GM19328 (cell line): ENCODE data around the gene GNPTAB.
"Not testable (repeated sequence)": the region's sequence is repeated elsewhere in the genome, so short reads cannot be mapped to it uniquely, and the experiment has no call there.

Experiments used
- ATAC-seq: cut with Tn5 transposase; IDR thresholded peaks from one replicate; pipeline ENCODE4 v1.9.1; 2021; ENCODE audit warnings: mild to moderate bottlenecking, moderate library complexity; ENCODE audit not compliant: unreplicated experiment

Gene GNPTAB

GRCh38 chr12:101830367-101831325 lies at the start of gene GNPTAB:
Gene GNPTAB, minus strand, starts transcription at chr12:101830959. Its CDS starts 284 bp downstream, at chr12:101830675.
- ATAC-seq: peak; percentile 88

GRCh38 chr12:101878243-101878821 lies 47.6 kb upstream of the GNPTAB start:
- no peak for ATAC-seq

GRCh38 chr12:101877806-101878242 lies 47.1 kb upstream of the GNPTAB start:
- ATAC-seq: peak; percentile 12

GRCh38 chr12:101876861-101877805 lies 46.4 kb upstream of the GNPTAB start, which contains the start of gene DRAM1:
Gene DRAM1, plus strand, starts transcription at chr12:101877580. Its CDS starts 210 bp downstream, at chr12:101877790.
- peak; percentile 89 for ATAC-seq

- ATAC-seq: no peak
Observed at GRCh38 chr12:101876322-101876860, 45.6 kb upstream of the GNPTAB start.

- no peak for ATAC-seq
Observed at GRCh38 chr12:101875162-101875561, 44.4 kb upstream of the GNPTAB start.

- ATAC-seq: no peak
Observed at GRCh38 chr12:101870925-101871324, 40.2 kb upstream of the GNPTAB start.

GRCh38 chr12:101867619-101868018 lies 36.9 kb upstream of the GNPTAB start:
- not testable (repeated sequence) for ATAC-seq

GRCh38 chr12:101866615-101867373 lies 36.0 kb upstream of the GNPTAB start:
- no peak for ATAC-seq

GRCh38 chr12:101863981-101864380 lies 33.2 kb upstream of the GNPTAB start:
- no peak for ATAC-seq

- ATAC-seq: no peak
Observed at GRCh38 chr12:101862245-101862644, 31.5 kb upstream of the GNPTAB start.

GRCh38 chr12:101861688-101862087 lies 30.9 kb upstream of the GNPTAB start:
- not testable (repeated sequence) for ATAC-seq

- ATAC-seq: peak; percentile 34
Observed at GRCh38 chr12:101859664-101860607, 29.2 kb upstream of the GNPTAB start.

GRCh38 chr12:101858361-101858760 lies 27.6 kb upstream of the GNPTAB start:
- no peak for ATAC-seq

- ATAC-seq: no peak
Observed at GRCh38 chr12:101857043-101857558, 26.3 kb upstream of the GNPTAB start.

- ATAC-seq: not testable (repeated sequence)
Observed at GRCh38 chr12:101856614-101857013, 25.9 kb upstream of the GNPTAB start.

GRCh38 chr12:101855976-101856375 lies 25.2 kb upstream of the GNPTAB start:
- no peak for ATAC-seq

GRCh38 chr12:101855364-101855884 lies 24.7 kb upstream of the GNPTAB start:
- ATAC-seq: no peak
